Neural progenitor cell (in vitro differentiated cells): ENCODE results near the gene CALHM1.

Experiments used
- EZH2 ChIP-seq: fragments of 200-600 bp; sonication (generic); IDR thresholded peaks from 2 replicates; pipeline ENCODE4 v1.6.1; 2017; ENCODE audit warnings: antibody characterized with exemption, mild to moderate bottlenecking, moderate library complexity
- EZH2phosphoT487 ChIP-seq: fragments of 200-600 bp; sonication (generic); IDR thresholded peaks from 2 replicates; pipeline ENCODE4 v1.6.1; 2017; ENCODE audit warnings: antibody characterized with exemption
- TF ChIP-seq, protein P1 (sequence below): fragments of 200-600 bp; sonication (generic); IDR thresholded peaks from 2 replicates; pipeline ENCODE4 v1.5.1; 2017; ENCODE audit warnings: antibody characterized with exemption, mild to moderate bottlenecking

DNA sequence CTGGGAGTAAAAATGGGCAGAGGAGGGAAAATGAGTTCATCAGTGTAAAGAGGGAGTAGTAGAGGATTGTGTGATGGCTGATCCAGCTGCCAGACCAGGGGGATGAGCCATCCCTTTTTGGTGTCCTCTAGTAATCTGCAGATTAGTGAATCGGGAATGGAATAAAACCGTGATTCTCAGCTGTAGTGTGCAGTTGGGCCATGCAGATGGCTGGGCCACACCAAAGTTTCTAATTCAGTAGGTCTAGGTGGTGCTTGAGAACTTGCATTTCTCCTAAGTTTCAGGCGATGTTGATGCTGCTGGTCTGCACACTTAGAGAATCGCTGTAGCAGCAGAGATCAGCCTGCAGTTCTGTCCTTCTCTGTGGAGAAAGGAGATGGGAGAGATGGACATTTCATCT, 39.6 kb downstream of the CALHM1 start:
- TF ChIP-seq, protein P1, sequence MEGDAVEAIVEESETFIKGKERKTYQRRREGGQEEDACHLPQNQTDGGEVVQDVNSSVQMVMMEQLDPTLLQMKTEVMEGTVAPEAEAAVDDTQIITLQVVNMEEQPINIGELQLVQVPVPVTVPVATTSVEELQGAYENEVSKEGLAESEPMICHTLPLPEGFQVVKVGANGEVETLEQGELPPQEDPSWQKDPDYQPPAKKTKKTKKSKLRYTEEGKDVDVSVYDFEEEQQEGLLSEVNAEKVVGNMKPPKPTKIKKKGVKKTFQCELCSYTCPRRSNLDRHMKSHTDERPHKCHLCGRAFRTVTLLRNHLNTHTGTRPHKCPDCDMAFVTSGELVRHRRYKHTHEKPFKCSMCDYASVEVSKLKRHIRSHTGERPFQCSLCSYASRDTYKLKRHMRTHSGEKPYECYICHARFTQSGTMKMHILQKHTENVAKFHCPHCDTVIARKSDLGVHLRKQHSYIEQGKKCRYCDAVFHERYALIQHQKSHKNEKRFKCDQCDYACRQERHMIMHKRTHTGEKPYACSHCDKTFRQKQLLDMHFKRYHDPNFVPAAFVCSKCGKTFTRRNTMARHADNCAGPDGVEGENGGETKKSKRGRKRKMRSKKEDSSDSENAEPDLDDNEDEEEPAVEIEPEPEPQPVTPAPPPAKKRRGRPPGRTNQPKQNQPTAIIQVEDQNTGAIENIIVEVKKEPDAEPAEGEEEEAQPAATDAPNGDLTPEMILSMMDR = no peak
- no peak for TF ChIP-seq EZH2phosphoT487
- TF ChIP-seq EZH2 = no peak
